Mucosa of descending colon (tissue), 3 donors: Measurements from ENCODE around the gene SOX8. TPM values are rescaled to one million over a fixed set of nuclear protein-coding genes. Genes with fewer than 3 reads are reported as not detected.

ENCODE experiments used
- ATAC-seq: fragments of 200-7000 bp; cut with Tn5 transposase; one replicate; pipeline ENCODE4 v1.9.1; 2020; ENCODE audit warnings: mild to moderate bottlenecking, moderate library complexity
- DNase-seq, 3 donors: peaks; one replicate each; pipeline ENCODE4 v3.0.0-alpha.2; 2020
- H3K36me3 ChIP-seq: fragments of 200-600 bp; one replicate; pipeline ENCODE4 v1.8.0; 2021; ENCODE audit warnings: low read depth, mild to moderate bottlenecking
- H3K4me1 ChIP-seq: fragments of 200-600 bp; one replicate; pipeline ENCODE4 v1.8.0; 2021; ENCODE audit warnings: low read depth, mild to moderate bottlenecking
- H3K4me3 ChIP-seq: fragments of 200-600 bp; one replicate; pipeline ENCODE4 v1.8.0; 2021; ENCODE audit warnings: mild to moderate bottlenecking
- H3K9me3 ChIP-seq: fragments of 200-600 bp; one replicate; pipeline ENCODE4 v1.8.0; 2021; ENCODE audit warnings: mild to moderate bottlenecking
- intact Hi-C, 2 donors: fragments of 100-400 bp; cut with DNase I in 1 of 2; cut with micrococcal nuclease in 1 of 2; formaldehyde crosslinking; loops; one replicate each; pipeline versions ENCODE4 v1.11.0 to v1.11.1; 2022; cut with DNase I, micrococcal nuclease
- total RNA-seq, 3 donors: library from RNA; stranded (reverse); fragmentation: NEBNext Ultra II Directional in 2 of 3; extraction: Animal tissue kit (Norgen Biotek cat#: 25700) in 2 of 3; gene quantifications; one replicate each; pipeline versions ENCODE4 v1.2.1 to v1.2.4, GENCODE V29; 2021 to 2023
- TF ChIP-seq, protein P1 (sequence below): fragments of 200-600 bp; IDR thresholded peaks from one replicate; pipeline ENCODE4 v1.8.0; 2022; ENCODE audit warnings: antibody characterized with exemption, mild to moderate bottlenecking
- donor health status: DM: no; HTN: no; CAD: no; lungs with moderate emphysema.
- donor health status: DM: no; HTN: no; CAD: no.
- donor health status: DM: no; HTN: yes; CAD: no.

SOX8 gene
- total RNA-seq, 3 donors from 2014 or later: 0.67 to 3.1 (median 0.75) TPM

DNA sequence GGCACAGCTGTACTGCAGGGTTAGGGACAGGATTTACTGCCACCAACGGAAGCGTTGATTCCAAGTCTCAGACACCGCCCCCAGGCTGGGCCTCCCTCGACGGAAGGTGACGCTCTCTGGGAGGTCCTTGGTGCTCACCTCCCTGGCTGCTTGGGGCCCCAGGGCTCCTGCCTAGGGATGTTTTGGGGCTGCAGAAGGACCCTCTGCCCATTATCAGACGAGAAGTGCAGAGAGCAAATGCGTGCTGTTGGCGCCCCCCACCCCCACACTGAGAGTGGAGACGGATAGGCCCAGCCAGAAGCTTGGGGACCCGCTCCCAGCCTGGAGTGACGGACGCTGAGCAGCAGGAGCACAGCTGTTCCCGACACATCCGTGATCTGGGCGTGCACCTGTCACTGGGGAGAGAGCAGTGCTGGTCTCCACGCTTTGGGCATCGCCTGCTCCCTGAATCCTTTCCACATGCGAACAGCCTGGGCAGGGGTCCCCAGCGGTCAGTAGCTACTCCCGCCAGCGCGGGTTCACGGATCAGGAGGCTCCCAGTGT is 5.1 kb upstream of the SOX8 start:
- Histone ChIP-seq H3K4me1 (peaks cover 4% of the 10 kb centered on the region), H3K36me3 (no peaks in the 10 kb centered on the region), H3K9me3 (no peaks in the 10 kb centered on the region), H3K4me3 (no peak overlapping the region)
- TF ChIP-seq, protein P1, sequence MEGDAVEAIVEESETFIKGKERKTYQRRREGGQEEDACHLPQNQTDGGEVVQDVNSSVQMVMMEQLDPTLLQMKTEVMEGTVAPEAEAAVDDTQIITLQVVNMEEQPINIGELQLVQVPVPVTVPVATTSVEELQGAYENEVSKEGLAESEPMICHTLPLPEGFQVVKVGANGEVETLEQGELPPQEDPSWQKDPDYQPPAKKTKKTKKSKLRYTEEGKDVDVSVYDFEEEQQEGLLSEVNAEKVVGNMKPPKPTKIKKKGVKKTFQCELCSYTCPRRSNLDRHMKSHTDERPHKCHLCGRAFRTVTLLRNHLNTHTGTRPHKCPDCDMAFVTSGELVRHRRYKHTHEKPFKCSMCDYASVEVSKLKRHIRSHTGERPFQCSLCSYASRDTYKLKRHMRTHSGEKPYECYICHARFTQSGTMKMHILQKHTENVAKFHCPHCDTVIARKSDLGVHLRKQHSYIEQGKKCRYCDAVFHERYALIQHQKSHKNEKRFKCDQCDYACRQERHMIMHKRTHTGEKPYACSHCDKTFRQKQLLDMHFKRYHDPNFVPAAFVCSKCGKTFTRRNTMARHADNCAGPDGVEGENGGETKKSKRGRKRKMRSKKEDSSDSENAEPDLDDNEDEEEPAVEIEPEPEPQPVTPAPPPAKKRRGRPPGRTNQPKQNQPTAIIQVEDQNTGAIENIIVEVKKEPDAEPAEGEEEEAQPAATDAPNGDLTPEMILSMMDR: no peak
- intact Hi-C loops: no loop called here
- no peak for DNase-seq
- ATAC-seq: no peak

DNA sequence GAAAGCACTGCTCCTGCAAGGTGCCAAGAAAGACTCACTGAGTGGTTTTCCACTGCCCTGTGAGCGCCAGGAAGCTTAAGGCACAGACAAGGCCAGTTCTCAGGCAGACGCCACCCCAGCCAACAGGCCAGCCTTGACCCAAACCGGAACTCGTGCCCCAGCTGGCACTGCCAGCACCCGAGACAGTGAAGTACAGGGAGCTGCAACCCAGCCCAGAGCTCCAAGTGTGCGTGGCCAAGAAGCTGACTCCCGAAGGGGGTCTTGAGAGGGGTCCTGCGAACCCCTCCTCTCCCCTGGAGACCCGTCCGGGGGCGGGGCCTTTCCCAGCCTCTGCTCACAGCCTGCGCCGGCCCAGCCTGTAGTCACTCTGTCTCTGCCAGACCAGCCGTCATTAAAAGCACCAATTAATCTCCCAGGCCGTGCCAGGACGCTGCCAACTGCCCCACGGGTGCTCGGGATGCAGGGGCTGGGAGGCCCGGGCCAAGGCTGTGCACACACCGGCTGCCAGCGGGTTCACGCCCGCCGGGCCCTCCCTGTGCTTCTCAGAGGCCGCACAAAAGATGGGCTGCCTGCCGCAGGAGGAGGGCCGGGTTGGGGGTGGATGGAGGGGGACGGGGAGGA is 4.4 kb upstream of the SOX8 start:
- ATAC-seq (no peak), DNase-seq (no peak)
- TF ChIP-seq, protein P1: no peak
- Histone ChIP-seq H3K4me1 (peaks cover 4% of the 10 kb centered on the region), H3K36me3 (no peaks in the 10 kb centered on the region), H3K4me3 (no peak overlapping the region), H3K9me3 (no peaks in the 10 kb centered on the region)
- intact Hi-C loops: no loop called here

DNA sequence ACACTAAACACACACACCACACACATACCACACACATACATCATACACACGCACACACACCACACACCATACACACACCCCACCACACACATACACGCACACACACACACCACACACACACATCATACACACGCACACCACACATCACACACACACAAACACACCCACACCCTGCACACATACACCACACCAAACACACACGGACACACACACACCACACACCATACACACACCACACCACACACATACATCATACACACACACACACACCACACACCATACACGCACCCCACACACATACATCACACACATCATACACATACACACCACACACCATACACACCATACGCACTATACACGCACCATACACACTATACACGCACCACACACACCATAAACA is 3.7 kb upstream of the SOX8 start:
- DNase-seq (no peak), ATAC-seq (no peak)
- TF ChIP-seq, protein P1: no peak
- intact Hi-C loops: no loop called here
- no peak overlapping the region for H3K4me3 ChIP-seq
- no peaks in the 10 kb centered on the region for H3K36me3 ChIP-seq
- no peaks in the 10 kb centered on the region for H3K9me3 ChIP-seq
- peaks cover 4% of the 10 kb centered on the region for H3K4me1 ChIP-seq

DNA sequence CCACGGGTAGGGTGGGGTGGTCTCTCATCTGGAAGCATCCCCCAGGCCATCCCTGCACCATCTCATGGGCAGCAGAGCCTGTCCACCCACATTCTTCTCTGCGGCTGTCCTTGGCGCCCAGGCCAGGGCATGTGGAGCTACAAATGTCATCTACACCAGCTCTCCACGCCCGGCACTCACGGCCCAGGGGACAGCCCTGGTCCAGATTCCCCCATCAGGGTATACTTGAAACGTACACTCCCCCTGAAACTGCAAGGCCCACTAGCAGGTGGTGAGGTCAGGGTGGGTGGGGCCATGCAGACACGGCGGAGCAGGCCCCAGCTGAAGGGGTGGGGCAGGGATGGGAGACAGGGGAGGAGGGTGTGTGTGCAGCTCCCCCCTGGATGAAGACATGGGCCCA is 3.2 kb upstream of the SOX8 start:
- Histone ChIP-seq H3K9me3 (no peaks in the 10 kb centered on the region), H3K36me3 (no peaks in the 10 kb centered on the region), H3K4me3 (no peak overlapping the region), H3K4me1 (peaks cover 4% of the 10 kb centered on the region)
- DNase-seq (no peak), ATAC-seq (no peak)
- TF ChIP-seq, protein P1: no peak
- intact Hi-C loops: no loop called here

DNA sequence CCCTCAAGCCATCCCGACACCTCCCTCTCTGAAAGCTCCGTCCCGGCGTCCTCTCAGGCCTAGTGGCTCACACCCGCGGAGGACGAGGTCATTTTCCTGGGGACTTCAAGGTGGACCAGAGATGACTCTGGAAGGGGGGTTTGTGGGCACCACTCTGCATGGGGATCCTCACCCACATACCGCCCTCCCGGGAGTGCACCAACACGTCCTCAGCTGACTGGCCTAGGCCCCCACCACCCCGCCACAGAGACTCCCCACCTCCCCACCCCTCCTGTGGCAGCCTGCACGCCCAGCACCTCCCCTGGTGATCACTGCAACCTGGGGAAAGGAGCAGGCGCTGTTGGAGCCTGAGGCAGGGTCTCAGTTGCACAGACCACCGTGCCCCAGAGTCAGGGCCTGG is 2.4 kb upstream of the SOX8 start:
- H3K4me1 ChIP-seq: peaks cover 4% of the 10 kb centered on the region
- no peak for ATAC-seq
- intact Hi-C loops: no loop called here
- DNase-seq: no peak
- no peaks in the 10 kb centered on the region for H3K9me3 ChIP-seq
- H3K4me3 ChIP-seq: no peak overlapping the region
- H3K36me3 ChIP-seq: no peaks in the 10 kb centered on the region
- TF ChIP-seq, protein P1: no peak
